Right atrium auricular region (tissue), 2 donors: ENCODE measurements around the gene EFNA5. TPM values are rescaled to one million over a fixed set of nuclear protein-coding genes. Genes with fewer than 3 reads are reported as not detected.

ENCODE experiments used
- DNase-seq: peaks from one replicate; pipeline ENCODE4 v3.0.0-alpha.2; 2019; ENCODE audit warnings: low spot score
- H3K27ac ChIP-seq, 2 donors: fragments of 200-600 bp; sonication (generic); 1 replicate in 1 of 2; 2 replicates in 1 of 2; pipeline ENCODE4 v1.5.1; 2016 to 2019
- H3K27me3 ChIP-seq, 2 donors: fragments of 200-600 bp; sonication (generic); one replicate each; pipeline versions ENCODE4 v1.5.1 to v1.6.0; 2017 to 2019
- H3K36me3 ChIP-seq: fragments of 200-600 bp; sonication (generic); one replicate; pipeline ENCODE4 v1.5.1; 2016
- H3K4me1 ChIP-seq, 2 donors: fragments of 200-600 bp; sonication (generic); one replicate each; pipeline versions ENCODE4 v1.5.1 to v1.6.0; 2017 to 2019
- H3K4me3 ChIP-seq, 2 donors: fragments of 200-600 bp; sonication (generic); 1 replicate in 1 of 2; 2 replicates in 1 of 2; pipeline ENCODE4 v1.5.1; 2017 to 2019; ENCODE audit warnings: mild to moderate bottlenecking in 1 of 2, moderate library complexity in 1 of 2
- H3K9me3 ChIP-seq, 2 donors: fragments of 200-600 bp; sonication (generic); one replicate each; pipeline ENCODE4 v1.5.1; 2019
- total RNA-seq, 2 donors: library from RNA; depleted of rRNA; stranded (reverse); fragments of >200 nt; gene quantifications; one replicate each; pipeline ENCODE4 v1.1.0, GENCODE V29; 2016
- TF ChIP-seq, protein P1 (sequence below), 2 donors: fragments of 200-600 bp; sonication (generic); IDR thresholded peaks; one replicate each; pipeline ENCODE4 v1.5.1; 2019; ENCODE audit warnings: antibody characterized with exemption in 2 of 2

Gene EFNA5
- total RNA-seq, 2 donors from 2014 or later: 17.0 to 19.2 TPM

DNA sequence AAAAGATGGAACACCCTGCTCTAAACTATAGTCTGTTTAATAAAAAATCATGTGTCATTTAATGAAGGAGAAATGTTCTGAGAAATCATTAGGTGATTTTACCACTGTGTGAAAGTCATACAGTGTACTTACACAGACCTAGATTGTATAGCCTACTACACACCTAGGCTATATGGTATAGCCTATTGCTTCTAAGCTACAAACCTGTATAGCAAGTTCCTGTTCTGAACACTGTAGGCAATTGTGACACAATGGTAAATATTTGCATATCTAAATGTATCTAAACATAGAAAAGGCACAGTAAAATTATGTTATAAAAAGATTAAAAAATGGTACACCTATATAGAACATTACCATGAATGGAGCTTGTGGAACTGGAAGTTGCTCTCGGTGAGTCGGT, 40.6 kb downstream of the EFNA5 start:
- Histone ChIP-seq H3K36me3 (no peaks in the 10 kb centered on the region), H3K9me3 (no peaks in the 10 kb centered on the region), H3K27me3 (no peaks in the 10 kb centered on the region), H3K4me3 (no peak overlapping the region), H3K27ac (no peak overlapping the region), H3K4me1 (peaks cover 0 to 6% of the 10 kb centered on the region in 2 donors)
- no peak for DNase-seq
- TF ChIP-seq, protein P1, sequence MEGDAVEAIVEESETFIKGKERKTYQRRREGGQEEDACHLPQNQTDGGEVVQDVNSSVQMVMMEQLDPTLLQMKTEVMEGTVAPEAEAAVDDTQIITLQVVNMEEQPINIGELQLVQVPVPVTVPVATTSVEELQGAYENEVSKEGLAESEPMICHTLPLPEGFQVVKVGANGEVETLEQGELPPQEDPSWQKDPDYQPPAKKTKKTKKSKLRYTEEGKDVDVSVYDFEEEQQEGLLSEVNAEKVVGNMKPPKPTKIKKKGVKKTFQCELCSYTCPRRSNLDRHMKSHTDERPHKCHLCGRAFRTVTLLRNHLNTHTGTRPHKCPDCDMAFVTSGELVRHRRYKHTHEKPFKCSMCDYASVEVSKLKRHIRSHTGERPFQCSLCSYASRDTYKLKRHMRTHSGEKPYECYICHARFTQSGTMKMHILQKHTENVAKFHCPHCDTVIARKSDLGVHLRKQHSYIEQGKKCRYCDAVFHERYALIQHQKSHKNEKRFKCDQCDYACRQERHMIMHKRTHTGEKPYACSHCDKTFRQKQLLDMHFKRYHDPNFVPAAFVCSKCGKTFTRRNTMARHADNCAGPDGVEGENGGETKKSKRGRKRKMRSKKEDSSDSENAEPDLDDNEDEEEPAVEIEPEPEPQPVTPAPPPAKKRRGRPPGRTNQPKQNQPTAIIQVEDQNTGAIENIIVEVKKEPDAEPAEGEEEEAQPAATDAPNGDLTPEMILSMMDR (IDR thresholded peaks at IDR 0.05): no peak

DNA sequence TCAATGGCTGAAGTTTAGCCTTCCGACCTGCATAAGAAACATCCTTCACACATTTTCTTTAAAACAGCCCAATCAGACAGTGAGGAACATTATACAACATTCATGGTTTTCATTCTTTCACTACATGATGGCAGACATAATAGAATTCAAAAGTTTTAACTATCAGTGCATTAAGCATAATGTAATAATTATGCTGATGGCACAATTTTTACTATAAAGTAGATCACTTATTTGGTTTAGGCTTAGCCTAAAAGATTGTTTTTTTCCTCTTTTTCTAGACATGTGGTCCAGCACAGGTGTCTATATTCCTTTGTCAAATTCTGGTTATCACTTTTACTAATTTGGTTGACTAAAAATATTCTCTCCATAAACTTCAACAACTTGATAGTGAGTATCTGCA, 46.5 kb downstream of the EFNA5 start:
- no peaks in the 10 kb centered on the region for H3K4me1 ChIP-seq
- no peak overlapping the region for H3K27ac ChIP-seq
- no peaks in the 10 kb centered on the region for H3K9me3 ChIP-seq
- TF ChIP-seq, protein P1 (IDR thresholded peaks at IDR 0.05): no peak
- H3K36me3 ChIP-seq: no peaks in the 10 kb centered on the region
- DNase-seq: no peak
- no peak overlapping the region for H3K4me3 ChIP-seq
- no peaks in the 10 kb centered on the region for H3K27me3 ChIP-seq

DNA sequence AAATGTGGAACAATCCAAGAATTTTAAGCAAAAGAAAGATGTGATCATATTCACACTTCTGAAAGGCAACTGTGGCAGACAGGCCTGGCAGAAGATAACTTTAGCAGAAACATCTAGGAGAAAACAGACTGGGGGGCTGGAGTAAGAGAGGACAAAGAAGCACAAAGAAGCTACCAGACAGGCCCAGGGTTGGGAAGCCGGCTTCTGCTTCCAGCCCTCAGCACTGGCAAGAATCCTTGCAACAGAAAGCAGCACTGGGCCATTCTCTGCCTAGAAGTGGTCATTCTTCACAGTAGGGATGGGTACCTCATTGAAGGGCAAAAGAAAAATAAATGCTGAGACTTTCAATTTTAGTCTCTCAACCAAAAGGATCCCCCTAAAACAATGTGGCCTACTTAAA, 49.6 kb downstream of the EFNA5 start:
- Histone ChIP-seq H3K4me1 (peaks cover 0 to 16% of the 10 kb centered on the region in 2 donors), H3K27me3 (no peaks in the 10 kb centered on the region), H3K4me3 (no peak overlapping the region), H3K27ac (peak overlapping the region in 1 of 2 donors; percentile 35), H3K9me3 (no peaks in the 10 kb centered on the region), H3K36me3 (no peaks in the 10 kb centered on the region)
- no peak for DNase-seq
- TF ChIP-seq, protein P1 (IDR thresholded peaks at IDR 0.05): no peak

DNA sequence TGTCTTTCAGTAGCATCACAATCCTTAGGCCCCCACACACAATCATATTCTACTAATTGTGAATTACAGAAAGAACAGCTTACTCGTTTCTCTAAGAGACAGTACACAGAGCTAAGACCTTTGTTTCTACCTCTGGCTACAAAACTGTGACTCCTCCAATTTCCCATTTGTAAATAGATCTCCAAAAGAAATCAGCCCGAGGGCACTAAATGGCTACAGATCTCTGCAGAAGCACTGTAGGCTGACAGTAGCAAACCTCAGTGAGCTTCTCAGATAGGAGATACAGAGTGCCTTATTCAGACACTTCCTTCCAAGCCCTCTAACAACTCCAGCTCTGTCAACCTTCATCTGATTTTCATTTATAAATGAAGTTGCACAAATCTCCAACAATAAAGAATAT, 51.0 kb downstream of the EFNA5 start:
- no peaks in the 10 kb centered on the region for H3K9me3 ChIP-seq
- no peaks in the 10 kb centered on the region for H3K27me3 ChIP-seq
- no peak for DNase-seq
- peak overlapping the region in 1 of 2 donors; percentile 46 for H3K27ac ChIP-seq
- H3K4me3 ChIP-seq: no peak overlapping the region
- TF ChIP-seq, protein P1 (IDR thresholded peaks at IDR 0.05): no peak
- H3K36me3 ChIP-seq: no peaks in the 10 kb centered on the region
- peaks cover 0 to 25% of the 10 kb centered on the region in 2 donors for H3K4me1 ChIP-seq

DNA sequence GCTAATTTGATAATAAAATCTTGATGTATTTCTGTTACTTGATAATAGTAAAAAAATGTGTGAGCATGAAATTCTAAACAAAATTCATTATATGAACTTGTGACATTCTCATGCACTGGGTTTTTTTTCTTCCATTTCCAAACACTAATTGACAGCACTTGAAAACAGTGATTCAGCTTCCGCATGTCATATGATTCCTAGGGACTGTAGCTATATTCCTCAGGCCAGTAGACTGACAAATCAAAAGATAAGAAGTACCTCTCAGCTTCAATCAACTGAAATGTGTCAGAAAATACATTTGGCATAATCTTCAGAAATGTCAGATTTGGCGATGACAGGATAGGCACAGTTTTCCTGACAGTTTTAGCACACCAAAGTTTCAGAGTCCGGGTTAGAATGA, 52.5 kb downstream of the EFNA5 start:
- no peaks in the 10 kb centered on the region for H3K9me3 ChIP-seq
- no peak for DNase-seq
- H3K4me1 ChIP-seq: peaks cover 0 to 33% of the 10 kb centered on the region in 2 donors
- TF ChIP-seq, protein P1 (IDR thresholded peaks at IDR 0.05): no peak
- no peaks in the 10 kb centered on the region for H3K36me3 ChIP-seq
- H3K4me3 ChIP-seq: no peak overlapping the region
- no peaks in the 10 kb centered on the region for H3K27me3 ChIP-seq
- H3K27ac ChIP-seq: peak overlapping the region; percentile 36 to 46

DNA sequence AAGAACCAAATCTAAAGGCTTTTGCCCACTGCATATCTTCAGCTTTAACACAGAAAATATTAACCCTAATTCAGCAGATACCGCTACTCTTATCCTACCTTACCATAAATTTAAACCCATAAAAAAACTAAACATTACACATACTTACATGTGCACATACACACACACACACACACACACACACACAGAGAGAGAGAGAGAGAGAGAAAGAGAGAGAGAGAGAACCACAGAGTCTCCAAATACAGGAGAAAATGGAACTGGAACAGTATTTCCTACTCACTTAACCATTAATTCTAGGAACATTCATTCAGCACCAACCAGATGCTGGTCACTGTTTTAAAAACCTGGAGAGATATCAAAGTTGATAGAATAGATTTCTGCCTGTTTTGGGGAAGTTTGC, 53.7 kb downstream of the EFNA5 start:
- peak overlapping the region in 1 of 2 donors; percentile 46 for H3K27ac ChIP-seq
- H3K4me1 ChIP-seq: peaks cover 0 to 33% of the 10 kb centered on the region in 2 donors
- TF ChIP-seq, protein P1 (IDR thresholded peaks at IDR 0.05): no peak
- no peaks in the 10 kb centered on the region for H3K27me3 ChIP-seq
- H3K36me3 ChIP-seq: no peaks in the 10 kb centered on the region
- H3K4me3 ChIP-seq: no peak overlapping the region
- H3K9me3 ChIP-seq: no peaks in the 10 kb centered on the region
- no peak for DNase-seq
